Bronchial epithelial cell (primary cell): ENCODE data around the gene NRARP. TPM values are rescaled to one million over a fixed set of nuclear protein-coding genes. Genes with fewer than 3 reads are reported as not detected.

Experiments used
- DNase-seq: peaks from one replicate; pipeline ENCODE4 v3.0.0-alpha.2; 2010; ENCODE audit warnings: low read depth
- FAIRE-seq: peaks from 2 replicates; lab custom pipeline; 2011; peaks lifted over from hg19 to GRCh38; lab: Jason Lieb, UNC
- H3K27me3 ChIP-seq: 2 replicates; pipeline ENCODE4 v1.5.1; 2011; ENCODE audit warnings: low read length; ENCODE audit not compliant: control insufficient read depth, insufficient read depth
- H3K36me3 ChIP-seq: 2 replicates; pipeline ENCODE4 v1.5.1; 2011; ENCODE audit warnings: low read length; ENCODE audit not compliant: control insufficient read depth, insufficient read depth
- H3K4me3 ChIP-seq: 2 replicates; pipeline ENCODE4 v1.5.1; 2011; ENCODE audit warnings: mild to moderate bottlenecking, low read depth, low read length, control low read depth
- CTCF ChIP-seq: IDR thresholded peaks from 2 replicates; pipeline ENCODE4 v1.5.1; 2011; ENCODE audit warnings: mild to moderate bottlenecking, moderate library complexity, low read length, control low read depth, inconsistent platforms; ENCODE audit not compliant: insufficient read depth, severe bottlenecking
- total RNA-seq: library from RNA; depleted of rRNA; stranded (reverse); fragments of >200 nt; gene quantifications from 2 replicates; pipeline ENCODE4 v1.2.1, GENCODE V29; 2014

NRARP gene
- total RNA-seq, 1 donor from 2014 or later, result 3.4 TPM

GRCh38 chr9:137308057-137308619 lies 6.1 kb upstream of the NRARP start:
- TF ChIP-seq CTCF, result no peak
- Histone ChIP-seq H3K27me3 (no peaks in the 10 kb centered on the region), H3K4me3 (no peak overlapping the region), H3K36me3 (no peaks in the 10 kb centered on the region)
- no peak for FAIRE-seq
- DNase-seq, result no peak

- FAIRE-seq (no peak), DNase-seq (no peak)
- no peaks in the 10 kb centered on the region for H3K27me3 ChIP-seq
- H3K4me3 ChIP-seq, result no peak overlapping the region
- H3K36me3 ChIP-seq, result no peaks in the 10 kb centered on the region
- no peak for TF ChIP-seq CTCF
Observed at GRCh38 chr9:137307255-137308056, 5.4 kb upstream of the NRARP start.

GRCh38 chr9:137306850-137307254 lies 4.8 kb upstream of the NRARP start:
- DNase-seq, result no peak
- FAIRE-seq, result no peak
- Histone ChIP-seq H3K27me3 (no peaks in the 10 kb centered on the region), H3K36me3 (no peaks in the 10 kb centered on the region), H3K4me3 (no peak overlapping the region)
- TF ChIP-seq CTCF, result no peak

- Histone ChIP-seq H3K4me3 (no peak overlapping the region), H3K36me3 (no peaks in the 10 kb centered on the region), H3K27me3 (no peaks in the 10 kb centered on the region)
- DNase-seq (no peak), FAIRE-seq (no peak)
- TF ChIP-seq CTCF, result no peak
Observed at GRCh38 chr9:137306066-137306849, 4.2 kb upstream of the NRARP start.

- Histone ChIP-seq H3K36me3 (no peaks in the 10 kb centered on the region), H3K4me3 (no peak overlapping the region), H3K27me3 (no peaks in the 10 kb centered on the region)
- TF ChIP-seq CTCF, result no peak
- FAIRE-seq, result no peak
- no peak for DNase-seq
Observed at GRCh38 chr9:137305798-137306065, 3.7 kb upstream of the NRARP start.
